Parathyroid adenoma (tissue), 2 donors: ENCODE data around the gene ANAPC15.
"Not testable (repeated sequence)": the region's sequence is repeated elsewhere in the genome, so short reads cannot be mapped to it uniquely, and the experiment has no call there.

Experiments
- H2AFZ ChIP-seq: fragments of 300-600 bp; sonication (generic); one replicate; pipeline ENCODE4 v1.7.0; 2017; ENCODE audit warnings: antibody characterized with exemption, mild to moderate bottlenecking
- H3K27ac ChIP-seq: fragments of 300-600 bp; sonication (generic); one replicate; pipeline ENCODE4 v1.7.0; 2017
- H3K27me3 ChIP-seq: fragments of 300-600 bp; sonication (generic); one replicate; pipeline ENCODE4 v1.7.0; 2017; ENCODE audit warnings: low read length; ENCODE audit not compliant: control insufficient read depth, insufficient read depth
- H3K36me3 ChIP-seq: fragments of 300-600 bp; sonication (generic); one replicate; pipeline ENCODE4 v1.7.0; 2017; ENCODE audit warnings: low read length; ENCODE audit not compliant: control insufficient read depth, insufficient read depth
- H3K4me1 ChIP-seq: fragments of 300-600 bp; sonication (generic); one replicate; pipeline ENCODE4 v1.7.0; 2017; ENCODE audit warnings: control low read depth
- H3K4me2 ChIP-seq: fragments of 300-600 bp; sonication (generic); one replicate; pipeline ENCODE4 v1.7.0; 2017; ENCODE audit warnings: low read length
- H3K4me3 ChIP-seq: fragments of 300-600 bp; sonication (generic); one replicate; pipeline ENCODE4 v1.7.0; 2017; ENCODE audit warnings: low read depth, low read length
- H3K79me2 ChIP-seq: fragments of 300-600 bp; sonication (generic); one replicate; pipeline ENCODE4 v1.7.0; 2017; ENCODE audit warnings: control low read depth
- H3K9ac ChIP-seq: fragments of 300-600 bp; sonication (generic); one replicate; pipeline ENCODE4 v1.7.0; 2017; ENCODE audit warnings: mild to moderate bottlenecking
- H3K9me3 ChIP-seq: fragments of 300-600 bp; sonication (generic); one replicate; pipeline ENCODE4 v1.7.0; 2017; ENCODE audit warnings: low read length; ENCODE audit not compliant: control insufficient read depth
- TF ChIP-seq, protein P1 (sequence below): fragments of 300-600 bp; sonication (generic); IDR thresholded peaks from one replicate; pipeline ENCODE4 v1.7.0; 2017; ENCODE audit warnings: antibody characterized with exemption, mild to moderate bottlenecking
- donor health status: primary hyperparathyroidism.

ANAPC15 gene

DNA sequence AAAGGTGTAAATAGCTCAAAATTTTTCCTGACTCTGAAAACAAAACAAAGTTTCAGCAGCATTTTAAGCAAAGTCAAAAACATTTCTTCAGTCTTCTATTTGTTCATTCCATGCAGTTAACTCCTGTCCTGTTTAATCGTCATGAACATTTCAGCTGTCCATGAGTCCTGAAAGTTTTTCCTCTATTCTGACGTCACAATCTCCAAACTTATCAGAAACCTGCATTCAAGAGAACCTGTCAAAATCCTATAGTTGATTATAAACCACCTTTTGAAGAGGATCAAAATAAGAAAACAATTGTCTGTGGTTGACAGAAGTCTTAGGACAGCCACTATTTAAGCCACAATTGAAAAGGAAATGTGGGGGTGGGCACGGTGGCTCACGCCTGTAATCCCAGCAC lies 38.4 kb upstream of the ANAPC15 start:
- Histone ChIP-seq H3K4me1 (no peaks in the 10 kb centered on the region), H2AFZ (no peak overlapping the region), H3K4me3 (no peak overlapping the region), H3K36me3 (no peaks in the 10 kb centered on the region), H3K9me3 (no peaks in the 10 kb centered on the region), H3K9ac (no peak overlapping the region), H3K27ac (no peak overlapping the region), H3K79me2 (no peaks in the 10 kb centered on the region), H3K27me3 (no peaks in the 10 kb centered on the region), H3K4me2 (no peak overlapping the region)
- TF ChIP-seq, protein P1, sequence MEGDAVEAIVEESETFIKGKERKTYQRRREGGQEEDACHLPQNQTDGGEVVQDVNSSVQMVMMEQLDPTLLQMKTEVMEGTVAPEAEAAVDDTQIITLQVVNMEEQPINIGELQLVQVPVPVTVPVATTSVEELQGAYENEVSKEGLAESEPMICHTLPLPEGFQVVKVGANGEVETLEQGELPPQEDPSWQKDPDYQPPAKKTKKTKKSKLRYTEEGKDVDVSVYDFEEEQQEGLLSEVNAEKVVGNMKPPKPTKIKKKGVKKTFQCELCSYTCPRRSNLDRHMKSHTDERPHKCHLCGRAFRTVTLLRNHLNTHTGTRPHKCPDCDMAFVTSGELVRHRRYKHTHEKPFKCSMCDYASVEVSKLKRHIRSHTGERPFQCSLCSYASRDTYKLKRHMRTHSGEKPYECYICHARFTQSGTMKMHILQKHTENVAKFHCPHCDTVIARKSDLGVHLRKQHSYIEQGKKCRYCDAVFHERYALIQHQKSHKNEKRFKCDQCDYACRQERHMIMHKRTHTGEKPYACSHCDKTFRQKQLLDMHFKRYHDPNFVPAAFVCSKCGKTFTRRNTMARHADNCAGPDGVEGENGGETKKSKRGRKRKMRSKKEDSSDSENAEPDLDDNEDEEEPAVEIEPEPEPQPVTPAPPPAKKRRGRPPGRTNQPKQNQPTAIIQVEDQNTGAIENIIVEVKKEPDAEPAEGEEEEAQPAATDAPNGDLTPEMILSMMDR: no peak

DNA sequence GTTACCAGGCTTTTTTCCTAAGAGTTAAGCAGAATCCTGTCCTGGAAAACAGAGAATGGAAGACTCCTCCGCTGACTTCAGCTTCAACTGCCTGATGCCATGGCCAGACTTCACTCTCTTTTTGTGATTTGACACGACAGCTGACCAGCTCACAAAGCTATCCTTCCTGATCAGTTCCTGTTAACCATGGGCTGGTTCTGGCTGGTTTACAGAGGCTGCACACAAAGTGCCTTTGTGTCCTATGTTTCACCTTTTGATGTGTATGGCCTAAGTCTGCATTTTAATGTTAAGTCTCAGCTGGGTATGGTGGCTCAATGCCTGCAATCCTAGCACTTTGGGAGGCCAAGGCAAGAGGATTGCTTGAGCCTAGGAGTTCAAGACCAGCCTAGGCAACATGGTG lies 34.1 kb upstream of the ANAPC15 start:
- no peak overlapping the region for H2AFZ ChIP-seq
- H3K36me3 ChIP-seq: no peaks in the 10 kb centered on the region
- TF ChIP-seq, protein P1: no peak
- no peaks in the 10 kb centered on the region for H3K79me2 ChIP-seq
- no peaks in the 10 kb centered on the region for H3K4me1 ChIP-seq
- no peak overlapping the region for H3K27ac ChIP-seq
- no peak overlapping the region for H3K4me2 ChIP-seq
- no peaks in the 10 kb centered on the region for H3K27me3 ChIP-seq
- no peak overlapping the region for H3K4me3 ChIP-seq
- H3K9ac ChIP-seq: no peak overlapping the region
- no peaks in the 10 kb centered on the region for H3K9me3 ChIP-seq

DNA sequence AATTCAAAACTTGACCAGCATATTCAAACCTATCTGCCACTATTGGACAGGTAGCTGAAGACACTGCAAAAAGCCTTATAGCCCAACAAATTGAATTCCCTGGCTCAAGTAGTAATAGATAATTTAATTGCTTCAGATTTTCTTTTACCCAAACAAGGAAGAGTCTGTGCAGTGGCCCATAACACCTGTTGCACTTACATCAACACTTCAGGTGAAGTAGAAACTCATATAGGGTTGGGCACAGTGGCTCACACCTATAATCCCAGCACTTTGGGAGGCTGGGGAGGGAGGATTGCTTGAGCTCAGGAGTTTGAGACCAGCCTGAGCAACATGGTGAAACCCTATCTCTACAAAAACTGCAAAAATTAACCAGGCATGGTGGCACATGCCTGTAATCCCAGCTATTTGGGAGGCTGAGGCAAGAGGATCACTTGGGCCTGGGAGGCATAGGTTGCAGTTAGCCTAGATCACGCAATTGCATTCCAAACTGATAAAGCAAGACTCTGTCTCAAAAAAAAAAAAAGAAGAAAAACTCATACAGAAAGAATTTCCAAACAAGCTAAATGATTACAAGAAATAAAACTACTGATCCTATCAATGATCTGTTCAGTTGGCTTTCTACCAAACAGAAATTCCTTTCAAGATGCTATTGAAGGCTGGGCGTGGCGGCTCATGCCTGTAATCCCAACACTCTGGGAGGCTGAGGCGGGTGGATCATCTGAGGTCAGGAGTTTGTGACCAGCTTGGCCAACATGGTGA lies 32.5 kb upstream of the ANAPC15 start:
- no peaks in the 10 kb centered on the region for H3K9me3 ChIP-seq
- TF ChIP-seq, protein P1: no peak

DNA sequence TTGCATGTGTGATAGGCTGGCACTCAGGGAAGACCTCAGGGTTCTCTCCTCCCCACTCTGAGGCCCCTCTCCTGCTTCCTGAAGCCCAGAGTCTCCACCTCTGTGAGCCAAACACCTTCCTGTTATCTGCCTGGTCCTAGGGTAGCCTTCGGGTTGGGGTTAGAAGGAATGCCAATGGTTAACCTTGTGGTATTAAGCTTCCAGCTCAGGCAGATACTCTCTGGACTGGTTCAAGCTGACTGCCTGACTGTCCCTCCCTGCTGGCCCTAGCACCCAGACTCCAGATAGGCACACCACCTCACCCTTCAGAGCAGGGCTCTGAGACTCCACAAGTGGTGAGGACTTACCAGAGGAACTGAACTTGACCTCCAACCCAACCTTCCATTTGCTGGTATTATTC lies 30.0 kb upstream of the ANAPC15 start:
- H3K9me3 ChIP-seq, H3K4me1 ChIP-seq, H2AFZ ChIP-seq, H3K4me2 ChIP-seq, H3K4me3 ChIP-seq, H3K27me3 ChIP-seq, H3K36me3 ChIP-seq, H3K9ac ChIP-seq, H3K27ac ChIP-seq, H3K79me2 ChIP-seq: not testable (repeated sequence)

More for the DNA sequence above, 32.5 kb upstream of the ANAPC15 start:
- Histone ChIP-seq H3K79me2 (no peaks in the 10 kb centered on the region), H3K9ac (no peak overlapping the region), H3K27me3 (no peaks in the 10 kb centered on the region), H3K27ac (no peak overlapping the region), H3K4me3 (no peak overlapping the region), H3K36me3 (no peaks in the 10 kb centered on the region), H2AFZ (no peak overlapping the region), H3K4me2 (no peak overlapping the region), H3K4me1 (no peaks in the 10 kb centered on the region)

DNA sequence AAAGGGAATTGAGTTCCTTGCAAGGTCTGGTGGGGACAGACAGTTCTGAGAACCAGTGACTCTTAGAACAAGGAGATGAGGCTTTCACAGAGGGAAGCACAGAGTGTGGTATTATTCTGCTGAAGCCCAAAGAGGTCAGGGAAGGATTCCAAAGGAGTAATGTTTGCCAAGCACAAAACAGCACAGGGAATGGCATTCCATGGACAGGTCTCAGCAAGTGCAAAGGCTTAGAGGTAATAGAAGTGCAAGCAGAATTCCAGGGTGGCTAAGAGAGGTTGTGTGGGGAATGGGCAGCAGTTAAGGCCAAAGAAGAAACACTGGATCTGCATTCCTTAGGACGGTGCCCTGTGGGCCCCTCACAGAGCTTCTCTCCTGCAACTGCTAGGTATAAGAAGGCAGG lies 29.6 kb upstream of the ANAPC15 start:
- not testable (repeated sequence) for H3K4me3 ChIP-seq, H3K4me2 ChIP-seq, H2AFZ ChIP-seq, H3K27me3 ChIP-seq, H3K27ac ChIP-seq, H3K79me2 ChIP-seq, H3K9me3 ChIP-seq, H3K4me1 ChIP-seq, H3K9ac ChIP-seq, H3K36me3 ChIP-seq

DNA sequence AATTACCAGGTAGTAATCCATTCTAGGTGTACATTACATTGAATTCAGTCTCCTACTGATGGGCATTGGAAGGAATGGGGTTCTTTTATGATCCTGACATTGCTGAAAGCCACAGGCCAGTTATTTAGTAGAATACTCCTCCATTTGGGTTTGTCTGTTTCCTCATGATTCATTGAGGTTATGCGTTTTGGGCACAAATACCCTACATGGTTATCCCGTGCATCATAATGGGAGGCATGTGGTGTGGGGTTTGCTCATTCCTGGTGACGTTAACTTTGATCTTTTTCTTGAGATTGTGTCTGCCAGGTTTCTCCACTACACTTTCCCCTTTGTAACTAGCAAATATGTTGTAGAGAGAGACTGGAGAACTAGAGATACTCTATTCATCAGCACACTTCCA lies 28.6 kb upstream of the ANAPC15 start:
- Histone ChIP-seq H3K27ac (no peak overlapping the region), H3K36me3 (no peaks in the 10 kb centered on the region), H3K9ac (no peak overlapping the region), H3K4me1 (no peaks in the 10 kb centered on the region), H3K79me2 (no peaks in the 10 kb centered on the region), H3K27me3 (no peaks in the 10 kb centered on the region), H3K4me2 (no peak overlapping the region), H2AFZ (no peak overlapping the region), H3K4me3 (no peak overlapping the region), H3K9me3 (no peaks in the 10 kb centered on the region)
- TF ChIP-seq, protein P1: no peak
